ENCODE measurements around the gene TMEM131L. TPM values are rescaled to one million over a fixed set of nuclear protein-coding genes. Genes with fewer than 3 reads are reported as not detected.

The TMEM131L gene
- total and polyA plus RNA-seq, 2 donors (not counting 3 experiments of a cell fraction or from before 2014, with no cell fraction given): 7.7 to 21.2 TPM

DNA sequence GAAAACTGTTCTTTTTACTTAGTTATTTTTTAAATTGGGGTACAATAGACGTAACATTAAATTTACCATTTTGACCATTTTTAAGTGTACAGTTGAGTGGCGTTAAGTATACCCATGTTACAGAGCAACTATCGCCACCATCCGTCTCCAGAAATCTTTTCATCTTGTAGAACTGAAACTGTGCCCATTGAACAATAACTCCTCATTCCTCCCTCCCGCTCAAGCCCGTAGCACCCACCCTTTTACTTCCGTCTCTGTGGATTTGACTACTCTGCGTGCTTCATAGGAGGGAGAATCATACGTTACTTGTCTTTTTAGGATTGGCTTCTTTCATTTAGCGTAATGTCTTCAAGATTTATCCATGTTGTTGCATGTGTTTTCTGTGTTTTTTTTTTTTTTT is 55.3 kb downstream of the TMEM131L start:
- Histone ChIP-seq H3K4me2 (ENCODE audit: insufficient read depth, low read length) (no peak overlapping the region), H3K36me3 (ENCODE audit: control insufficient read depth in 2 of 2, extremely low read depth in 1 of 2, insufficient read depth in 2 of 2, low read length in 2 of 2) (no peaks in the 10 kb centered on the region), H3K4me1 (ENCODE audit: control insufficient read depth, extremely low read depth, insufficient read depth, low read length) (no peaks in the 10 kb centered on the region), H3K4me3 (replicated peaks in 1 of 3; ENCODE audit: insufficient read depth in 1 of 3, low read depth in 1 of 3, low read length in 3 of 3) (no peak overlapping the region), H2AFZ (ENCODE audit: low read depth, low read length) (no peak overlapping the region), H3K9me1 (replicated peaks; ENCODE audit: control insufficient read depth, extremely low read depth, insufficient read depth, low read length) (no peaks in the 10 kb centered on the region), H3K27ac (ENCODE audit: insufficient read depth, low read depth, low read length) (no peak overlapping the region), H4K20me1 (replicated peaks; ENCODE audit: control insufficient read depth, extremely low read depth, insufficient read depth, low read length) (no peaks in the 10 kb centered on the region), H3K79me2 (ENCODE audit: control insufficient read depth, insufficient read depth, low read length) (no peaks in the 10 kb centered on the region), H3K9me3 (replicated peaks; ENCODE audit: control insufficient read depth, insufficient read depth, low read length) (no peaks in the 10 kb centered on the region), H3K9ac (replicated peaks; ENCODE audit: extremely low read depth, insufficient read depth, low read length) (no peak overlapping the region), H3K27me3 (ENCODE audit: control insufficient read depth in 2 of 2, insufficient read depth in 2 of 2, low read length in 2 of 2) (no peaks in the 10 kb centered on the region)
- ChIA-PET CTCF (no interaction called here), POLR2A (no interaction called here)
- DNase-seq (ENCODE audit: low read depth, low spot score) (no peak), FAIRE-seq (no peak)
- intact Hi-C loops (cut with micrococcal nuclease): no loop called here
- no TSS peak for BruUV-seq (replicated peaks)
- dilution Hi-C loops (cut with MboI; ENCODE audit: extremely low pct_ligation_motif_present, low sequenced_read_pairs): no loop called here
- TF ChIP-seq, protein P1, sequence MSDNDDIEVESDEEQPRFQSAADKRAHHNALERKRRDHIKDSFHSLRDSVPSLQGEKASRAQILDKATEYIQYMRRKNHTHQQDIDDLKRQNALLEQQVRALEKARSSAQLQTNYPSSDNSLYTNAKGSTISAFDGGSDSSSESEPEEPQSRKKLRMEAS (IDR thresholded peaks at IDR 0.05; ENCODE audit: insufficient read depth, insufficient read length): no peak
- TF ChIP-seq JUN (IDR thresholded peaks at IDR 0.05; ENCODE audit: borderline replicate concordance, insufficient read depth, insufficient read length, low read depth): no peak

GRCh38 chr4:153521999-153522801 is 56.0 kb downstream of the TMEM131L start:
- no TSS peak for BruUV-seq (replicated peaks)
- TF ChIP-seq FOS (IDR thresholded peaks at IDR 0.05; ENCODE audit: borderline replicate concordance, insufficient read depth, low read length) (no peak), GATA2 (IDR thresholded peaks at IDR 0.05; ENCODE audit: insufficient read depth, insufficient read length, low read depth, low read length) (no peak), MYC (IDR thresholded peaks at IDR 0.05; ENCODE audit: low read depth, low read length) (no peak), EZH2 (IDR thresholded peaks at IDR 0.05; ENCODE audit: borderline replicate concordance, low read depth, low read length, severe bottlenecking) (no peak)
- TF ChIP-seq, protein P1 (IDR thresholded peaks at IDR 0.05; ENCODE audit: insufficient read depth, insufficient read length): no peak
- TF ChIP-seq, protein P2, sequence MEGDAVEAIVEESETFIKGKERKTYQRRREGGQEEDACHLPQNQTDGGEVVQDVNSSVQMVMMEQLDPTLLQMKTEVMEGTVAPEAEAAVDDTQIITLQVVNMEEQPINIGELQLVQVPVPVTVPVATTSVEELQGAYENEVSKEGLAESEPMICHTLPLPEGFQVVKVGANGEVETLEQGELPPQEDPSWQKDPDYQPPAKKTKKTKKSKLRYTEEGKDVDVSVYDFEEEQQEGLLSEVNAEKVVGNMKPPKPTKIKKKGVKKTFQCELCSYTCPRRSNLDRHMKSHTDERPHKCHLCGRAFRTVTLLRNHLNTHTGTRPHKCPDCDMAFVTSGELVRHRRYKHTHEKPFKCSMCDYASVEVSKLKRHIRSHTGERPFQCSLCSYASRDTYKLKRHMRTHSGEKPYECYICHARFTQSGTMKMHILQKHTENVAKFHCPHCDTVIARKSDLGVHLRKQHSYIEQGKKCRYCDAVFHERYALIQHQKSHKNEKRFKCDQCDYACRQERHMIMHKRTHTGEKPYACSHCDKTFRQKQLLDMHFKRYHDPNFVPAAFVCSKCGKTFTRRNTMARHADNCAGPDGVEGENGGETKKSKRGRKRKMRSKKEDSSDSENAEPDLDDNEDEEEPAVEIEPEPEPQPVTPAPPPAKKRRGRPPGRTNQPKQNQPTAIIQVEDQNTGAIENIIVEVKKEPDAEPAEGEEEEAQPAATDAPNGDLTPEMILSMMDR (IDR thresholded peaks at IDR 0.05; ENCODE audit: extremely low read depth in 1 of 2, insufficient read depth in 1 of 2, low read depth in 1 of 2, low read length in 2 of 2): no peak
- ChIA-PET CTCF (no interaction called here), POLR2A (no interaction called here)
- Histone ChIP-seq H3K9me1 (replicated peaks; ENCODE audit: control insufficient read depth, extremely low read depth, insufficient read depth, low read length) (no peaks in the 10 kb centered on the region), H3K27me3 (ENCODE audit: control insufficient read depth in 2 of 2, insufficient read depth in 2 of 2, low read length in 2 of 2) (no peaks in the 10 kb centered on the region), H3K9ac (replicated peaks; ENCODE audit: extremely low read depth, insufficient read depth, low read length) (no peak overlapping the region), H3K4me3 (replicated peaks in 1 of 3; ENCODE audit: insufficient read depth in 1 of 3, low read depth in 1 of 3, low read length in 3 of 3) (no peak overlapping the region), H3K27ac (ENCODE audit: insufficient read depth, low read depth, low read length) (no peak overlapping the region), H3K4me1 (ENCODE audit: control insufficient read depth, extremely low read depth, insufficient read depth, low read length) (no peaks in the 10 kb centered on the region), H3K4me2 (ENCODE audit: insufficient read depth, low read length) (no peak overlapping the region), H3K36me3 (ENCODE audit: control insufficient read depth in 2 of 2, extremely low read depth in 1 of 2, insufficient read depth in 2 of 2, low read length in 2 of 2) (no peaks in the 10 kb centered on the region), H2AFZ (ENCODE audit: low read depth, low read length) (no peak overlapping the region), H3K9me3 (replicated peaks; ENCODE audit: control insufficient read depth, insufficient read depth, low read length) (no peaks in the 10 kb centered on the region), H4K20me1 (replicated peaks; ENCODE audit: control insufficient read depth, extremely low read depth, insufficient read depth, low read length) (no peaks in the 10 kb centered on the region), H3K79me2 (ENCODE audit: control insufficient read depth, insufficient read depth, low read length) (no peaks in the 10 kb centered on the region)
- no peak for DNase-seq (ENCODE audit: low read depth, low spot score)
- dilution Hi-C loops (cut with MboI; ENCODE audit: extremely low pct_ligation_motif_present, low sequenced_read_pairs): no loop called here
- no peak for FAIRE-seq
- intact Hi-C loops (cut with micrococcal nuclease): no loop called here

Measured in endothelial cell of umbilical vein (primary cell).